HL-60/S4 treated with phorbol 12-myristate 13-acetate at 8.2 ng/mL for 4 days and 3 days (cell line): ENCODE measurements around the gene ANO5.
"Not testable (repeated sequence)": the region's sequence is repeated elsewhere in the genome, so short reads cannot be mapped to it uniquely, and the experiment has no call there.

Source experiments
- in situ Hi-C: fragments of 300-500 bp; cut with MboI; formaldehyde crosslinking; loops from 2 replicates; pipeline ENCODE4 v1.15.0; 2022; ENCODE audit warnings: low sequenced_read_pairs

ANO5 gene

GRCh38 chr11:22197139-22198005 lies 4.5 kb downstream of the ANO5 start:
- in situ Hi-C loops = no loop called here

- in situ Hi-C loops = no loop called here
Measured at GRCh38 chr11:22199243-22199642, 6.4 kb downstream of the ANO5 start.

- in situ Hi-C loops = no loop called here
Measured at GRCh38 chr11:22203281-22203680, 10.4 kb downstream of the ANO5 start.

- in situ Hi-C loops = no loop called here
Measured at GRCh38 chr11:22207162-22207561, 14.3 kb downstream of the ANO5 start.

- in situ Hi-C loops = no loop called here
Measured at GRCh38 chr11:22208151-22208858, 15.4 kb downstream of the ANO5 start.

GRCh38 chr11:22216940-22217339 lies 24.1 kb downstream of the ANO5 start:
- in situ Hi-C loops = no loop called here

GRCh38 chr11:22221143-22221542 lies 28.3 kb downstream of the ANO5 start:
- in situ Hi-C loops = no loop called here

GRCh38 chr11:22225190-22225589 lies 32.3 kb downstream of the ANO5 start:
- in situ Hi-C loops = no loop called here

GRCh38 chr11:22234743-22235142 lies 41.9 kb downstream of the ANO5 start:
- in situ Hi-C loops = no loop called here

- in situ Hi-C loops = no loop called here
Measured at GRCh38 chr11:22244986-22245592, 52.2 kb downstream of the ANO5 start.

- in situ Hi-C loops = no loop called here
Measured at GRCh38 chr11:22246992-22247391, 54.1 kb downstream of the ANO5 start.

GRCh38 chr11:22249871-22250270 lies 57.0 kb downstream of the ANO5 start:
- in situ Hi-C loops = no loop called here

- in situ Hi-C loops = no loop called here
Measured at GRCh38 chr11:22256876-22257275, 64.0 kb downstream of the ANO5 start.

- in situ Hi-C loops = no loop called here
Measured at GRCh38 chr11:22263613-22264012, 70.7 kb downstream of the ANO5 start.

- in situ Hi-C loops = not testable (repeated sequence)
Measured at GRCh38 chr11:22268983-22269624, 76.2 kb downstream of the ANO5 start.

- in situ Hi-C loops = no loop called here
Measured at GRCh38 chr11:22273781-22274180, 80.9 kb downstream of the ANO5 start.

GRCh38 chr11:22275600-22275999 lies 82.7 kb downstream of the ANO5 start:
- in situ Hi-C loops = no loop called here

- in situ Hi-C loops = no loop called here
Measured at GRCh38 chr11:22276535-22276934, 83.7 kb downstream of the ANO5 start.

- in situ Hi-C loops = not testable (repeated sequence)
Measured at GRCh38 chr11:22284991-22285390, 92.1 kb downstream of the ANO5 start.

- in situ Hi-C loops = no loop called here
Measured at GRCh38 chr11:22302368-22302767, 109.5 kb downstream of the ANO5 start.

- in situ Hi-C loops = no loop called here
Measured at GRCh38 chr11:22304337-22304961, 111.6 kb downstream of the ANO5 start.
